SK-N-SH (cell line): ENCODE measurements around the gene TIMP2. TPM values are rescaled to one million over a fixed set of nuclear protein-coding genes. Genes with fewer than 3 reads are reported as not detected.

Experiments
- CTCF ChIA-PET: fragments of 300-600, 350-600 bp; formaldehyde crosslinking; extraction: SDS; loops from one replicate; lab custom pipeline; 2021; lab: Yijun Ruan, JAX
- POLR2A ChIA-PET: fragments of 350-600 bp; sonication (Branson Sonifier 250); formaldehyde crosslinking; extraction: SDS; loops from one replicate; lab custom pipeline; 2020; ENCODE audit warnings: antibody characterized with exemption, inconsistent platforms; lab: Yijun Ruan, JAX
- DNase-seq: peaks from one replicate; pipeline ENCODE4 v3.0.0; 2012
- H2AFZ ChIP-seq: fragments of 200-600 bp; sonication (generic); 2 replicates; pipeline ENCODE4 v1.8.1; 2016; ENCODE audit warnings: antibody characterized with exemption, mild to moderate bottlenecking, low read depth
- H3F3A ChIP-seq: fragments of 200-600 bp; sonication (generic); replicated peaks from 2 replicates; pipeline ENCODE3; 2016; ENCODE audit warnings: antibody characterized with exemption, mild to moderate bottlenecking; ENCODE audit not compliant: insufficient read depth
- H3K27ac ChIP-seq, 2 experiments: fragments of 200-500 bp in 1 of 2; fragments of 200-600 bp in 1 of 2; sonication (Bioruptor generic) in 1 of 2; sonication (generic), shearing (Covaris generic) in 1 of 2; 2 replicates each; pipeline versions ENCODE4 v1.5.1 to v1.6.1; 2014 to 2016; ENCODE audit warnings: low read depth in 2 of 2, inconsistent platforms in 1 of 2, low read length in 1 of 2, mild to moderate bottlenecking in 1 of 2, mixed read lengths in 1 of 2
- H3K27me3 ChIP-seq: fragments of 200-600 bp; sonication (generic), shearing (Covaris generic); 2 replicates; pipeline ENCODE4 v1.6.1; 2016; ENCODE audit warnings: mixed run types; ENCODE audit not compliant: insufficient read depth
- H3K36me3 ChIP-seq, 2 experiments: fragments of 200-500 bp in 1 of 2; fragments of 200-600 bp in 1 of 2; sonication (Bioruptor generic) in 1 of 2; sonication (generic) in 1 of 2; replicated peaks in 1 of 2; 2 replicates each; pipeline versions ENCODE3 to v1.5.1; 2014 to 2016; ENCODE audit warnings: low read length in 1 of 2, mild to moderate bottlenecking in 1 of 2; ENCODE audit not compliant: insufficient read depth in 2 of 2, control insufficient read depth in 1 of 2
- H3K4me1 ChIP-seq, 2 experiments: fragments of 200-500 bp in 1 of 2; fragments of 200-600 bp in 1 of 2; sonication (Bioruptor generic) in 1 of 2; sonication (generic), shearing (Covaris generic) in 1 of 2; 2 replicates each; pipeline versions ENCODE4 v1.5.1 to v1.6.1; 2014 to 2016; ENCODE audit warnings: low read depth in 1 of 2, low read length in 1 of 2, mixed run types in 1 of 2; ENCODE audit not compliant: insufficient read depth in 2 of 2, control insufficient read depth in 1 of 2
- H3K4me2 ChIP-seq: fragments of 200-600 bp; sonication (generic), shearing (Covaris generic); 2 replicates; pipeline ENCODE4 v1.6.1; 2017; ENCODE audit warnings: mixed run types
- H3K4me3 ChIP-seq, 2 experiments: fragments of 200-500 bp in 1 of 2; fragments of 200-600 bp in 1 of 2; sonication (Bioruptor generic) in 1 of 2; sonication (generic), shearing (Covaris generic) in 1 of 2; 2 replicates each; pipeline versions ENCODE4 v1.5.1 to v1.8.1; 2014 to 2016; ENCODE audit warnings: low read depth in 2 of 2, inconsistent platforms in 1 of 2, low read length in 1 of 2, mild to moderate bottlenecking in 1 of 2, mixed read lengths in 1 of 2, moderate library complexity in 1 of 2
- H3K79me2 ChIP-seq: fragments of 200-600 bp; sonication (generic); 2 replicates; pipeline ENCODE4 v1.8.1; 2017; ENCODE audit warnings: mild to moderate bottlenecking; ENCODE audit not compliant: insufficient read depth
- H3K9ac ChIP-seq: fragments of 200-600 bp; sonication (generic); 2 replicates; pipeline ENCODE4 v1.6.1; 2017; ENCODE audit warnings: mixed run types
- H3K9me2 ChIP-seq: fragments of 200-600 bp; sonication (generic); 2 replicates; pipeline ENCODE4 v1.6.1; 2017; ENCODE audit warnings: mixed run types
- H3K9me3 ChIP-seq: fragments of 200-600 bp; sonication (generic); 2 replicates; pipeline ENCODE4 v1.6.1; 2017; ENCODE audit warnings: mixed run types, mild to moderate bottlenecking, moderate library complexity
- H4K20me1 ChIP-seq: fragments of 200-600 bp; sonication (generic); 2 replicates; pipeline ENCODE4 v1.6.1; 2017; ENCODE audit warnings: mild to moderate bottlenecking, mixed run types; ENCODE audit not compliant: insufficient read depth
- EZH2phosphoT487 ChIP-seq: fragments of 200-600 bp; sonication (generic); IDR thresholded peaks from 2 replicates; pipeline ENCODE4 v1.6.1; 2017; ENCODE audit warnings: low read depth, mixed run types, mild to moderate bottlenecking, antibody characterized with exemption, moderate library complexity, borderline replicate concordance
- FOSL2 ChIP-seq: IDR thresholded peaks from 2 replicates; pipeline ENCODE4 v1.4.0; 2012; ENCODE audit warnings: low read depth, mild to moderate bottlenecking, moderate library complexity, borderline replicate concordance
- JUND ChIP-seq: IDR thresholded peaks from 2 replicates; pipeline ENCODE4 v1.4.0; 2012
- MEF2A ChIP-seq: IDR thresholded peaks from 2 replicates; pipeline ENCODE4 v1.4.0; 2012; ENCODE audit warnings: low read depth, borderline replicate concordance
- MXI1 ChIP-seq: IDR thresholded peaks from 2 replicates; pipeline ENCODE4 v1.6.1; 2012; ENCODE audit warnings: mild to moderate bottlenecking, low read depth, low read length, improper control_type of control experiment
- NFIC ChIP-seq: IDR thresholded peaks from 2 replicates; pipeline ENCODE4 v1.4.0; 2012; ENCODE audit warnings: borderline replicate concordance
- RCOR1 ChIP-seq: fragments of 150-350 bp; IDR thresholded peaks from 2 replicates; pipeline ENCODE4 v1.6.1; 2017; ENCODE audit warnings: antibody characterized with exemption, low read length
- RFX5 ChIP-seq: IDR thresholded peaks from 2 replicates; pipeline ENCODE4 v1.6.1; 2012; ENCODE audit warnings: mild to moderate bottlenecking, improper control_type of control experiment, low read length
- RXRA ChIP-seq: IDR thresholded peaks from 2 replicates; pipeline ENCODE4 v1.4.0; 2012; ENCODE audit warnings: low read depth, mild to moderate bottlenecking, borderline replicate concordance
- SIN3A ChIP-seq: IDR thresholded peaks from 2 replicates; pipeline ENCODE4 v1.6.1; 2012; ENCODE audit warnings: low read depth, mild to moderate bottlenecking, low read length, moderate library complexity, borderline replicate concordance
- SMC3 ChIP-seq: IDR thresholded peaks from 2 replicates; pipeline ENCODE4 v1.6.1; 2012; ENCODE audit warnings: low read depth, low read length, improper control_type of control experiment
- TAF1 ChIP-seq: IDR thresholded peaks from 2 replicates; pipeline ENCODE4 v1.6.1; 2012; ENCODE audit warnings: low read depth, mild to moderate bottlenecking, low read length, moderate library complexity, borderline replicate concordance
- TCF12 ChIP-seq: IDR thresholded peaks from 2 replicates; pipeline ENCODE4 v1.4.0; 2012
- TEAD4 ChIP-seq: IDR thresholded peaks from 2 replicates; pipeline ENCODE4 v1.4.0; 2012; ENCODE audit warnings: mild to moderate bottlenecking, borderline replicate concordance; ENCODE audit not compliant: insufficient read depth
- WGBS: methylation state at CpG from one replicate; pipeline ENCODE4 v1.1.6; 2017; ENCODE audit warnings: low lambda C conversion rate; 5-methylcytosine and 5-hydroxymethylcytosine counted together
- polyA plus RNA-seq, 3 experiments: library from polyadenylated mRNA; depleted of rRNA; stranded (reverse); fragments of >200 nt; gene quantifications; 2 replicates each; pipeline ENCODE4 v1.2.3, GENCODE V29; 2012
- TF ChIP-seq, protein P1 (sequence below): IDR thresholded peaks from 2 replicates; pipeline ENCODE4 v1.4.0; 2012; ENCODE audit warnings: low read depth, borderline replicate concordance
- TF ChIP-seq, protein P2 (sequence below): IDR thresholded peaks from 2 replicates; pipeline ENCODE4 v1.4.0; 2012; ENCODE audit warnings: low read depth, borderline replicate concordance
- TF ChIP-seq, protein P3 (sequence below): IDR thresholded peaks from 2 replicates; pipeline ENCODE4 v1.6.1; 2012; ENCODE audit warnings: mild to moderate bottlenecking, low read depth, low read length, moderate library complexity
- TF ChIP-seq, protein P4 (sequence below): IDR thresholded peaks from 2 replicates; pipeline ENCODE4; 2012

Gene TIMP2
- polyA plus RNA-seq, 1 of the 3 experiments (the other 2 are of a cell fraction), result 441 TPM

DNA sequence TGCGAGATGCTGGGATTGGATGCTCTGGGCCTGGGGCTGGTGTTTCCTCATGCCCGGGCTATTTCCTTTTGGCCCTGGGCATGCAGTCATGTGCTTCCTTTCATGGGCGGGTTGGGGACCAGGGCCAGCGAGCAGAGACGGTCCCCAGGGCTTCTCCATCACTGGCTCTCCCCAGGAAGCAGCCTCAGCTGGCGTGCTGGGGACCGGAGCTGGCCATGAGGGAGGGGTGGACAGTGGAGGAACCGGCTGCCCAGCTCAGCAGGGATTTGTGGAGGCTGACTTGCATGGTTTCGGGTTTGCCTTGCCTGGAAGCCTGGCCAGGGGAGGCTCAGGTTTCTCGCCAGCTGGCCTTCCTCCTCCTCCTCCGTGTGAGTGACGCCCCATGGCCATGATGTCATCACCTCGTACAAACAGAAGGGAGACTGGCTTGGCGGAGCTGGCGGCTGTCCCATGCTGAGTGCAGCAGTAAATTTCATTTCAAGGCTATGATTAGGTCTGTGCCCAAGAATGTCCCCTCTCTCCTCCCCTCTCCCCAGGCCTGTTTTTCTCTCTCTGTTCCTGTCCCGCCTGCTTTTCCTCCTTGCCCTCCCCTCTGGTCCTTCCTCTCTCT, 8.9 kb upstream of the TIMP2 start (continued):
- TF ChIP-seq, protein P1, sequence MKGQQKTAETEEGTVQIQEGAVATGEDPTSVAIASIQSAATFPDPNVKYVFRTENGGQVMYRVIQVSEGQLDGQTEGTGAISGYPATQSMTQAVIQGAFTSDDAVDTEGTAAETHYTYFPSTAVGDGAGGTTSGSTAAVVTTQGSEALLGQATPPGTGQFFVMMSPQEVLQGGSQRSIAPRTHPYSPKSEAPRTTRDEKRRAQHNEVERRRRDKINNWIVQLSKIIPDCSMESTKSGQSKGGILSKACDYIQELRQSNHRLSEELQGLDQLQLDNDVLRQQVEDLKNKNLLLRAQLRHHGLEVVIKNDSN, result peak; percentile 60; the same call in 1 of the 2 replicates
- TF ChIP-seq RCOR1, result peak; percentile 88
- TF ChIP-seq SIN3A, result 0 out of 2 replicates have a peak, but pooled peaks have one; percentile 70
- TF ChIP-seq JUND, result peak; percentile 52; the same call in 1 of the 2 replicates
- TF ChIP-seq MXI1, result peak; percentile 63; the same call in 1 of the 2 replicates
- TF ChIP-seq RXRA, result no peak; the same call in 1 of the 2 replicates
- no peak for TF ChIP-seq EZH2phosphoT487
- TF ChIP-seq, protein P2, sequence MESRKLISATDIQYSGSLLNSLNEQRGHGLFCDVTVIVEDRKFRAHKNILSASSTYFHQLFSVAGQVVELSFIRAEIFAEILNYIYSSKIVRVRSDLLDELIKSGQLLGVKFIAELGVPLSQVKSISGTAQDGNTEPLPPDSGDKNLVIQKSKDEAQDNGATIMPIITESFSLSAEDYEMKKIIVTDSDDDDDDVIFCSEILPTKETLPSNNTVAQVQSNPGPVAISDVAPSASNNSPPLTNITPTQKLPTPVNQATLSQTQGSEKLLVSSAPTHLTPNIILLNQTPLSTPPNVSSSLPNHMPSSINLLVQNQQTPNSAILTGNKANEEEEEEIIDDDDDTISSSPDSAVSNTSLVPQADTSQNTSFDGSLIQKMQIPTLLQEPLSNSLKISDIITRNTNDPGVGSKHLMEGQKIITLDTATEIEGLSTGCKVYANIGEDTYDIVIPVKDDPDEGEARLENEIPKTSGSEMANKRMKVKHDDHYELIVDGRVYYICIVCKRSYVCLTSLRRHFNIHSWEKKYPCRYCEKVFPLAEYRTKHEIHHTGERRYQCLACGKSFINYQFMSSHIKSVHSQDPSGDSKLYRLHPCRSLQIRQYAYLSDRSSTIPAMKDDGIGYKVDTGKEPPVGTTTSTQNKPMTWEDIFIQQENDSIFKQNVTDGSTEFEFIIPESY, result no peak
- TF ChIP-seq RFX5, result no peak
- no peak for TF ChIP-seq MEF2A

DNA sequence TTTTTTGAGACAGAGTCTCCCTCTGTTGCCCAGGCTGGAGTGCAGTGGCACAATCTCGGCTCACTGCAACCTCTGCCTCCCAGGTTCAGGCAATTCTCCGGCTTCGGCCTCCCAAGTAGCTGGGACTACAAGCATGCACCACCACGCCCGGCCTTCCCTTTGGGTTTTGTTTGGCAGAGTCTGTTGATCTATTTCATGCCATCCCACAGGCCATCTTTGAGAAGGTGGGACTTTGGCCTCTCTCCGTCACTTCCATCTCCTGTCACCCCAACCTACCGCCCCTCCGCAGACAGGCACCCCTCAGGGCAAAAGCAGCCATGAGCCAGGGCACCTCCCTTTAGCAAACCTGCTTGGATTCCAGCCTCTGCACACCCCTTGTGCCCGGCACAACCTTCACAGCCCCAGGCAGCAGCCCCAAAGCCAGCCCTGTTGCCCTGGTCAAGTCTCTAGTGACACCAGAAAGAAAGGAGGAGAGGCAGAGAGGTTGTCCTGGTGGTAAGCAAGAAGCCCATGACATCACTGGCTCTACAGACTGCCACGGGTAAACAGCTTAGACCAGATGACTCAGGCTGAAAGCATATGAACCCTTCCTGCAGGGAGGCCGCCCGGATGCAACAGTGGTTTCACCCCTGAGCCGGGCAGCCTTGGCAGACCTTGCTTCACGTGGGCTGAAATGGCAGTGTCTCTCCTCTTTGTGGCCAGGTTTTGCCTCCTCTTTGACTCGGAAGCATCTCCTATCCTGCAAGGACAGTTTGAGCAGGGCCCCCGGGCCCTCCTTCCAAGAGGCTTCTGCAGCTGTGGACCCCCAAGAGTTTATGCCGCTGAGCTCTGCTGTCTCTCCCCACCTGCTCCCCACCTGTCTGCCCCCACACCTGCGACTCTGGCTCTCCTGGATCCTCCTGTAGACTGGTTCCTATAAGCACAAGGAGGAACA, 8.1 kb upstream of the TIMP2 start:
- Histone ChIP-seq H3K4me2 (peak overlapping the region; percentile 88), H3K27ac (peak overlapping the region; percentile 98), H3K4me3 (peak overlapping the region; percentile 23 to 55), H3K4me1 (peaks cover 37 to 46% of the 10 kb centered on the region in 2 experiments), H3K9ac (peak overlapping the region; percentile 73), H2AFZ (peak overlapping the region; percentile 67), H3K9me3 (no peaks in the 10 kb centered on the region), H3K36me3 (no peaks in the 10 kb centered on the region), H3K27me3 (no peaks in the 10 kb centered on the region), H4K20me1 (no peaks in the 10 kb centered on the region), H3F3A (peaks cover 43% of the 10 kb centered on the region), H3K9me2 (no peaks in the 10 kb centered on the region), H3K79me2 (no peaks in the 10 kb centered on the region)
- peak; percentile 68 for DNase-seq
- WGBS, result 57% methylated on average over 18 of the region's 18 CpGs
- POLR2A ChIA-PET, result interaction anchor here (1.2 to 3.4 kb wide), 4 partner anchors 8 to 49 kb away, joined by 4 to 16 read pairs (median 7); partner anchors contain the start of gene TIMP2
- CTCF ChIA-PET, result interaction anchor here (1.0 to 9.5 kb wide), 10 partner anchors 8 to 67 kb away, joined by 3 to 93 read pairs (median 4); partner anchors contain the start of gene TIMP2
- TF ChIP-seq TAF1 (no peak), NFIC (peak; percentile 71; the same call in 1 of the 2 replicates), TEAD4 (peak; percentile 14; the same call in 1 of the 2 replicates), TCF12 (peak; percentile 88), RXRA (peak; percentile 94; the same call in 1 of the 2 replicates), FOSL2 (peak; percentile 99), MXI1 (no peak), SMC3 (no peak)
- TF ChIP-seq, protein P2, result peak; percentile 56; the same call in 1 of the 2 replicates
- TF ChIP-seq, protein P3, sequence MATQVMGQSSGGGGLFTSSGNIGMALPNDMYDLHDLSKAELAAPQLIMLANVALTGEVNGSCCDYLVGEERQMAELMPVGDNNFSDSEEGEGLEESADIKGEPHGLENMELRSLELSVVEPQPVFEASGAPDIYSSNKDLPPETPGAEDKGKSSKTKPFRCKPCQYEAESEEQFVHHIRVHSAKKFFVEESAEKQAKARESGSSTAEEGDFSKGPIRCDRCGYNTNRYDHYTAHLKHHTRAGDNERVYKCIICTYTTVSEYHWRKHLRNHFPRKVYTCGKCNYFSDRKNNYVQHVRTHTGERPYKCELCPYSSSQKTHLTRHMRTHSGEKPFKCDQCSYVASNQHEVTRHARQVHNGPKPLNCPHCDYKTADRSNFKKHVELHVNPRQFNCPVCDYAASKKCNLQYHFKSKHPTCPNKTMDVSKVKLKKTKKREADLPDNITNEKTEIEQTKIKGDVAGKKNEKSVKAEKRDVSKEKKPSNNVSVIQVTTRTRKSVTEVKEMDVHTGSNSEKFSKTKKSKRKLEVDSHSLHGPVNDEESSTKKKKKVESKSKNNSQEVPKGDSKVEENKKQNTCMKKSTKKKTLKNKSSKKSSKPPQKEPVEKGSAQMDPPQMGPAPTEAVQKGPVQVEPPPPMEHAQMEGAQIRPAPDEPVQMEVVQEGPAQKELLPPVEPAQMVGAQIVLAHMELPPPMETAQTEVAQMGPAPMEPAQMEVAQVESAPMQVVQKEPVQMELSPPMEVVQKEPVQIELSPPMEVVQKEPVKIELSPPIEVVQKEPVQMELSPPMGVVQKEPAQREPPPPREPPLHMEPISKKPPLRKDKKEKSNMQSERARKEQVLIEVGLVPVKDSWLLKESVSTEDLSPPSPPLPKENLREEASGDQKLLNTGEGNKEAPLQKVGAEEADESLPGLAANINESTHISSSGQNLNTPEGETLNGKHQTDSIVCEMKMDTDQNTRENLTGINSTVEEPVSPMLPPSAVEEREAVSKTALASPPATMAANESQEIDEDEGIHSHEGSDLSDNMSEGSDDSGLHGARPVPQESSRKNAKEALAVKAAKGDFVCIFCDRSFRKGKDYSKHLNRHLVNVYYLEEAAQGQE, result peak; percentile 72
- TF ChIP-seq, protein P4, sequence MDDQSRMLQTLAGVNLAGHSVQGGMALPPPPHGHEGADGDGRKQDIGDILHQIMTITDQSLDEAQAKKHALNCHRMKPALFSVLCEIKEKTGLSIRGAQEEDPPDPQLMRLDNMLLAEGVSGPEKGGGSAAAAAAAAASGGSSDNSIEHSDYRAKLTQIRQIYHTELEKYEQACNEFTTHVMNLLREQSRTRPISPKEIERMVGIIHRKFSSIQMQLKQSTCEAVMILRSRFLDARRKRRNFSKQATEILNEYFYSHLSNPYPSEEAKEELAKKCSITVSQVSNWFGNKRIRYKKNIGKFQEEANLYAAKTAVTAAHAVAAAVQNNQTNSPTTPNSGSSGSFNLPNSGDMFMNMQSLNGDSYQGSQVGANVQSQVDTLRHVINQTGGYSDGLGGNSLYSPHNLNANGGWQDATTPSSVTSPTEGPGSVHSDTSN, result peak; percentile 74
